SK-N-MC (cell line): Measurements from ENCODE around the gene BID.

Source experiments
- DNase-seq: peaks from one replicate; pipeline ENCODE4 v3.0.0-alpha.2; 2011; ENCODE audit warnings: low read depth, low spot score
- H3K27ac ChIP-seq: fragments of 200-600 bp; sonication (generic); 2 replicates; pipeline ENCODE4 v1.5.1; 2016; ENCODE audit warnings: mixed run types
- H3K36me3 ChIP-seq: fragments of 200-600 bp; sonication (generic); 2 replicates; pipeline ENCODE4 v1.6.1; 2017; ENCODE audit warnings: antibody characterized with exemption, low read length, mixed read lengths; ENCODE audit not compliant: insufficient read depth
- H3K4me3 ChIP-seq: fragments of 200-600 bp; sonication (generic); 2 replicates; pipeline ENCODE4 v1.5.1; 2016
- H3K9ac ChIP-seq: fragments of 200-600 bp; sonication (generic); 2 replicates; pipeline ENCODE4 v1.8.0; 2017; ENCODE audit warnings: mixed run types, mixed read lengths; ENCODE audit not compliant: insufficient read length
- H3K9me3 ChIP-seq: fragments of 200-600 bp; sonication (generic); 2 replicates; pipeline ENCODE4 v1.6.1; 2017; ENCODE audit warnings: low read depth, mild to moderate bottlenecking, antibody characterized with exemption, low read length, moderate library complexity, mixed read lengths
- EZH2 ChIP-seq: fragments of 200-600 bp; sonication (generic); IDR thresholded peaks from one replicate; pipeline ENCODE4 v1.6.1; 2017; ENCODE audit warnings: antibody characterized with exemption
- FOXP2 ChIP-seq: optimal IDR thresholded peaks from 2 replicates; pipeline ENCODE3; 2011; ENCODE audit warnings: mild to moderate bottlenecking, moderate library complexity; ENCODE audit not compliant: insufficient read depth; ENCODE audit errors: extremely low read length, control extremely low read depth
- POLR2AphosphoS5 ChIP-seq: IDR thresholded peaks from 2 replicates; pipeline ENCODE4 v1.6.1; 2012; ENCODE audit warnings: mild to moderate bottlenecking, low read depth, low read length, borderline replicate concordance

The BID gene

DNA sequence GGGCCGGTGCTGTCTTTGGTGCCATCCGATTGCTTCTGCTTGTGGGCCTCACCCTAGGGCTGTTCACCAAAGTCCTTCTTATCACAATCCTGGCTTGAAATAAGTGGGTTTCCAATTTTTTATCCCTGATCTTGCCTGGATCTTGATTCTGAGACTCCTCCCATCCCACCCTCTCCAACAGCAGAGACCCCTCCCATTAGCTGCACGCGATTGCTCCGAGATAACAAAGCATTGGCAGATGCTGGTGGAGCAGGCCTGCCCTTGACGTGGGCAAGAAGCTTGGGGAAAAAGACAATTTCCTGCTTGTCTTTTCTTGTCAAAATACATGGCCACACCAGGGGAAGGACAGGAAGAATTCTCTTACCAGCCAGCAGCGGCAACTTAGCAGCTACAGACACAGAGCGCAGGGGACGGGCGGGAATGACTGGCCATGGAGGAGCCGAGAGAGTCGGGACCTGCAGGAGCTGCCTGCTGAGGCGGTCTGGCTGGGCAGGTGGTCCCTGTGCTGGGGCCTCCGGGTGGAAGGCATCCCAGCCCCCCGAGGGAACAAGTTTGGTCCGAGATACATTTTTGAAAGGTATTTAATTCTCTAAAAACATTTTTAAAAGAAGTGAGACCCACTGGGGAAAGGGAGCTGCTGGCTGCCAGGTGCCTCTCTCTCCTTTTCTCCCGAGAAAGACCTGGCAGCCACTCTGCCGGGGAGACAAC lies 9.7 kb upstream of the BID start:
- Histone ChIP-seq H3K9me3 (no peaks in the 10 kb centered on the region), H3K27ac (no peak overlapping the region), H3K36me3 (no peaks in the 10 kb centered on the region), H3K4me3 (no peak overlapping the region), H3K9ac (no peak overlapping the region)
- no peak for TF ChIP-seq POLR2AphosphoS5
- TF ChIP-seq FOXP2: no peak
- TF ChIP-seq EZH2: no peak
- DNase-seq: no peak

- H3K27ac ChIP-seq: no peak overlapping the region
- TF ChIP-seq EZH2 (no peak), FOXP2 (no peak), POLR2AphosphoS5 (no peak)
- no peak overlapping the region for H3K4me3 ChIP-seq
- DNase-seq: no peak
- no peaks in the 10 kb centered on the region for H3K9me3 ChIP-seq
- H3K36me3 ChIP-seq: no peaks in the 10 kb centered on the region
- no peak overlapping the region for H3K9ac ChIP-seq
Observed at GRCh38 chr22:17783312-17783711, 9.0 kb upstream of the BID start.

- Histone ChIP-seq H3K27ac (no peak overlapping the region), H3K36me3 (no peaks in the 10 kb centered on the region), H3K4me3 (no peak overlapping the region), H3K9ac (no peak overlapping the region), H3K9me3 (no peaks in the 10 kb centered on the region)
- TF ChIP-seq EZH2: no peak
- TF ChIP-seq POLR2AphosphoS5: no peak
- no peak for TF ChIP-seq FOXP2
- DNase-seq: no peak
Observed at GRCh38 chr22:17782621-17783020, 8.4 kb upstream of the BID start.

GRCh38 chr22:17782158-17782557 lies 7.9 kb upstream of the BID start:
- Histone ChIP-seq H3K4me3 (no peak overlapping the region), H3K9ac (no peak overlapping the region), H3K27ac (0 out of 2 replicates have a peak overlapping the region, but pooled peaks have one; percentile 36), H3K9me3 (no peaks in the 10 kb centered on the region), H3K36me3 (no peaks in the 10 kb centered on the region)
- TF ChIP-seq POLR2AphosphoS5 (no peak), FOXP2 (no peak), EZH2 (no peak)
- DNase-seq: no peak

- no peak for DNase-seq
- Histone ChIP-seq H3K27ac (0 out of 2 replicates have a peak overlapping the region, but pooled peaks have one; percentile 36), H3K36me3 (no peaks in the 10 kb centered on the region), H3K4me3 (no peak overlapping the region), H3K9ac (no peak overlapping the region), H3K9me3 (no peaks in the 10 kb centered on the region)
- no peak for TF ChIP-seq POLR2AphosphoS5
- no peak for TF ChIP-seq FOXP2
Observed at GRCh38 chr22:17781319-17782031, 7.2 kb upstream of the BID start.

DNA sequence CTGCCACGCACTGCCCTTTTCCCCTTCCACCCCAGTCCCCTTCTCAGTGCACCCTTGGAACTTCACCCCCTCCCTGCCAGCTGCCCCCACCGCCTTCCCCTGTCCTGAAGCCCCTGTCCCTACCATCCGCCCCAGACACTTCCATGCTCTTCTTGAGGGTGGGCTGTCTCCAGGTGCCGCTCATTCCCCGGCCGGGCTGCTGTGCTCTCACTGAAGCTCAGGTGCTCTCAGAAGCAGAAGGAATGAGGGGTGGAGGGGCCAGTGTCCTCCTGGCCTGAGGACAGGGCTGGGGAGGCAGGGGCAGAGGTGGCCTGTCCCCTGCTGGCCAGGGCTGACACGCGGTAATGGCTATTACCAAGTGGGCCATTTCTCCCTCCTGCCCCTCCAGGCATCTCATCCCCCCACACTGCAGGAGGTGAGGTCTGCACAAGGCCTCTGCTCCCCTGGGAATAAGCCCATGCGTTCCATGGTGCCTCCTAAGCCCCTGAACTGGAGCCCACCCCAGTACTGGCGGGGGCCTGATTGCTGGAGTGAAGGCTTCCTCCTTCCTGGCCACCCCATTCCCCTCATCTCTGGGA lies 6.6 kb upstream of the BID start:
- H3K4me3 ChIP-seq: no peak overlapping the region
- H3K27ac ChIP-seq: no peak overlapping the region
- no peaks in the 10 kb centered on the region for H3K36me3 ChIP-seq
- H3K9me3 ChIP-seq: no peaks in the 10 kb centered on the region
- TF ChIP-seq FOXP2 (no peak), EZH2 (no peak), POLR2AphosphoS5 (no peak)
- no peak for DNase-seq
- H3K9ac ChIP-seq: no peak overlapping the region

DNA sequence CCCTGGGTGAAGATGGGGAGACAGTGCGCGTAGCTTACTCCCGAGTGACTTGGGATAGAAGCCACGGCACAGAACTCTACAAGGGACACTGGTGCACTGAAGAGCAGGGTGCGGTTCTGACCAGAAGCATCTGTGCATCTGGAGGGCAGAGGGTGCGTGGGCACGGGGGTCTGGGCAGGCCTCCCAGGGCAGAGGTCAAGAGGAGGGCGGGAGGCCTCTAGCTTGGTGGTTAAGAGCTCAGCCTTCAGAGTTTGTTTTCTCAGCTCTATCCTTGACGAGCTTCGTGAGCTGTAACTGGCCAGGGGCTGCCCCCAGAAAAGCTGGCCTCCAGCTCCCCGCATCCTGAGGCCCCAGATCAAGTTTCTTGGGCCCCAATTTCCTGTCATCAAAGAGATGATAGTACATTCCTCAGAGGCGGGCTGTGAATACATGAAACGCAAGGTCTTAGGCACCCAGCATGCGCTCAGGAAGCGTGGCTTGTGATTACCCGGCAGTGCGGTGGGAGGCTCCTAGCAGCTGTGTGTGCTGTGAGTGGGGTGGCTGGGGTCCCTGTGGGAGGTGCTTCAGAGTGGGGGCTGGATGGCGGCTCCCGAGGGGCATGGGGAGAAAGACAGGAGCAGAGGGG lies 6.0 kb upstream of the BID start:
- TF ChIP-seq POLR2AphosphoS5 (no peak), EZH2 (no peak), FOXP2 (no peak)
- Histone ChIP-seq H3K27ac (no peak overlapping the region), H3K9me3 (no peaks in the 10 kb centered on the region), H3K9ac (no peak overlapping the region), H3K4me3 (no peak overlapping the region), H3K36me3 (no peaks in the 10 kb centered on the region)
- DNase-seq: no peak
